Colonic mucosa (tissue), 4 donors: ENCODE results near the gene LANCL1. TPM values are rescaled to one million over a fixed set of nuclear protein-coding genes. Genes with fewer than 3 reads are reported as not detected.

ENCODE experiments used
- DNase-seq: peaks from one replicate; pipeline ENCODE4 v3.0.0-alpha.2; 2020
- H3K27ac ChIP-seq: fragments of 200-600 bp; one replicate; pipeline ENCODE4 v1.8.0; 2021
- H3K27me3 ChIP-seq: fragments of 200-600 bp; one replicate; pipeline ENCODE4 v1.8.0; 2021
- H3K36me3 ChIP-seq: fragments of 200-600 bp; one replicate; pipeline ENCODE4 v1.8.0; 2021
- H3K4me1 ChIP-seq: fragments of 200-600 bp; one replicate; pipeline ENCODE4 v1.8.0; 2021; ENCODE audit warnings: mild to moderate bottlenecking
- H3K4me3 ChIP-seq: fragments of 200-600 bp; one replicate; pipeline ENCODE4 v1.8.0; 2021
- H3K9ac ChIP-seq, 2 donors: one replicate each; pipeline ENCODE4 v1.7.0; 2013; ENCODE audit warnings: control low read depth in 2 of 2, low read depth in 2 of 2, low read length in 2 of 2
- H3K9me3 ChIP-seq: fragments of 200-600 bp; one replicate; pipeline ENCODE4 v1.8.0; 2021
- intact Hi-C: fragments of 100-400 bp; cut with DNase I; formaldehyde crosslinking; loops from one replicate; pipeline ENCODE4 v1.14.1; 2022
- total RNA-seq, 2 donors: library from RNA; stranded (reverse); fragmentation: NEBNext Ultra II Directional in 1 of 2; extraction: Animal tissue kit (Norgen Biotek cat#: 25700) in 1 of 2; gene quantifications; one replicate each; pipeline ENCODE4 v1.2.1, GENCODE V29; 2021
- TF ChIP-seq, protein P1 (sequence below): fragments of 200-600 bp; IDR thresholded peaks from one replicate; pipeline ENCODE4 v1.8.0; 2022; ENCODE audit warnings: antibody characterized with exemption, mild to moderate bottlenecking
- donor health status: healthy.
- donor health status: DM: no; HTN: no; CAD: no.
- donor health status: DM: no; HTN: no; CAD: no.

Gene LANCL1
- total RNA-seq, 2 donors from 2014 or later, result 24.2 to 27.0 TPM

GRCh38 chr2:210387074-210387473 is 89.5 kb downstream of the LANCL1 start:
- DNase-seq, result no peak
- Histone ChIP-seq H3K27ac (no peak overlapping the region), H3K36me3 (no peaks in the 10 kb centered on the region), H3K9ac (no peak overlapping the region), H3K4me3 (no peak overlapping the region), H3K27me3 (no peaks in the 10 kb centered on the region), H3K4me1 (no peaks in the 10 kb centered on the region), H3K9me3 (no peaks in the 10 kb centered on the region)
- TF ChIP-seq, protein P1, sequence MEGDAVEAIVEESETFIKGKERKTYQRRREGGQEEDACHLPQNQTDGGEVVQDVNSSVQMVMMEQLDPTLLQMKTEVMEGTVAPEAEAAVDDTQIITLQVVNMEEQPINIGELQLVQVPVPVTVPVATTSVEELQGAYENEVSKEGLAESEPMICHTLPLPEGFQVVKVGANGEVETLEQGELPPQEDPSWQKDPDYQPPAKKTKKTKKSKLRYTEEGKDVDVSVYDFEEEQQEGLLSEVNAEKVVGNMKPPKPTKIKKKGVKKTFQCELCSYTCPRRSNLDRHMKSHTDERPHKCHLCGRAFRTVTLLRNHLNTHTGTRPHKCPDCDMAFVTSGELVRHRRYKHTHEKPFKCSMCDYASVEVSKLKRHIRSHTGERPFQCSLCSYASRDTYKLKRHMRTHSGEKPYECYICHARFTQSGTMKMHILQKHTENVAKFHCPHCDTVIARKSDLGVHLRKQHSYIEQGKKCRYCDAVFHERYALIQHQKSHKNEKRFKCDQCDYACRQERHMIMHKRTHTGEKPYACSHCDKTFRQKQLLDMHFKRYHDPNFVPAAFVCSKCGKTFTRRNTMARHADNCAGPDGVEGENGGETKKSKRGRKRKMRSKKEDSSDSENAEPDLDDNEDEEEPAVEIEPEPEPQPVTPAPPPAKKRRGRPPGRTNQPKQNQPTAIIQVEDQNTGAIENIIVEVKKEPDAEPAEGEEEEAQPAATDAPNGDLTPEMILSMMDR, result no peak
- intact Hi-C loops, result no loop called here

Other genes with a start within 250 kb of the LANCL1 start
- gene MYL1, start 161.6 kb downstream of the LANCL1 start, total RNA-seq, result not detected
- gene CPS1, start 79.8 kb upstream of the LANCL1 start, total RNA-seq, result 1 to 10 TPM; 2.7 to 3.3 TPM